Fibroblast of lung (primary cell): ENCODE measurements around the gene ANKLE2. TPM values are rescaled to one million over a fixed set of nuclear protein-coding genes. Genes with fewer than 3 reads are reported as not detected.

ENCODE experiments used
- DNase-seq, 2 donors: peaks; one replicate each; pipeline versions ENCODE4 v3.0.0 to v3.0.0-alpha.2; 2010; ENCODE audit warnings: low read depth in 2 of 2
- H2AFZ ChIP-seq: 2 replicates; pipeline ENCODE4 v1.5.1; 2012; ENCODE audit warnings: low read length, control low read depth, inconsistent platforms
- H3K27ac ChIP-seq: 2 replicates; pipeline ENCODE4 v1.5.1; 2011; ENCODE audit warnings: low read length, control low read depth; ENCODE audit not compliant: insufficient read depth
- H3K27me3 ChIP-seq: 2 replicates; pipeline ENCODE4 v1.5.1; 2011; ENCODE audit warnings: mild to moderate bottlenecking, low read length; ENCODE audit not compliant: control insufficient read depth, insufficient read depth
- H3K36me3 ChIP-seq: 2 replicates; pipeline ENCODE4 v1.5.1; 2011; ENCODE audit warnings: low read length; ENCODE audit not compliant: control insufficient read depth, insufficient read depth
- H3K4me1 ChIP-seq: 2 replicates; pipeline ENCODE4 v1.5.1; 2011; ENCODE audit warnings: low read length; ENCODE audit not compliant: control insufficient read depth, insufficient read depth; ENCODE audit errors: extremely low read depth
- H3K4me2 ChIP-seq: 2 replicates; pipeline ENCODE4 v1.5.1; 2011; ENCODE audit warnings: low read length, control low read depth; ENCODE audit not compliant: insufficient read depth; ENCODE audit errors: extremely low read depth
- H3K4me3 ChIP-seq, 4 experiments: fragments of 200-600 bp in 1 of 4; sonication (generic) in 1 of 4; replicated peaks in 1 of 4; 2 replicates each; pipeline ENCODE4 v1.5.1; 2011 to 2016; ENCODE audit warnings: low read length in 4 of 4, low read depth in 3 of 4, mild to moderate bottlenecking in 3 of 4, control low read depth in 2 of 4, inconsistent platforms in 1 of 4, mixed read lengths in 1 of 4; ENCODE audit not compliant: insufficient read depth in 1 of 4; ENCODE audit errors: control extremely low read depth in 1 of 4
- H3K79me2 ChIP-seq: 2 replicates; pipeline ENCODE4 v1.5.1; 2012; ENCODE audit warnings: mild to moderate bottlenecking, low read length, inconsistent platforms; ENCODE audit not compliant: control insufficient read depth, insufficient read depth
- H3K9ac ChIP-seq: 2 replicates; pipeline ENCODE4 v1.5.1; 2011; ENCODE audit warnings: mild to moderate bottlenecking, low read length, control low read depth; ENCODE audit not compliant: insufficient read depth
- H3K9me3 ChIP-seq: 2 replicates; pipeline ENCODE4 v1.5.1; 2012; ENCODE audit warnings: low read depth, low read length; ENCODE audit not compliant: control insufficient read depth, insufficient read depth
- H4K20me1 ChIP-seq: 2 replicates; pipeline ENCODE4 v1.5.1; 2011; ENCODE audit warnings: low read length; ENCODE audit not compliant: control insufficient read depth, insufficient read depth; ENCODE audit errors: extremely low read depth
- EZH2 ChIP-seq: IDR thresholded peaks from 2 replicates; pipeline ENCODE4 v1.5.1; 2012; ENCODE audit warnings: low read length, control low read depth, mild to moderate bottlenecking; ENCODE audit errors: missing control alignments
- polyA plus RNA-seq, 2 donors: library from polyadenylated mRNA; depleted of rRNA in 1 of 2; stranded (reverse) in 1 of 2; unstranded in 1 of 2; fragments of >200 nt; gene quantifications; 2 replicates each; pipeline ENCODE4 v1.2.1, GENCODE V29; 2011 to 2012; ENCODE audit warnings: missing spikeins in 1 of 2
- total RNA-seq: library from RNA; depleted of rRNA; stranded (reverse); fragments of >200 nt; gene quantifications from 2 replicates; pipeline ENCODE4 v1.2.1, GENCODE V29; 2014
- TF ChIP-seq, protein P1 (sequence below), 2 donors: IDR thresholded peaks in 1 of 2; conservative IDR thresholded peaks in 1 of 2; 1 replicate in 1 of 2; 2 replicates in 1 of 2; pipeline ENCODE4 v1.5.1; 2011 to 2012; ENCODE audit warnings: low read length in 2 of 2, control low read depth in 1 of 2, inconsistent platforms in 1 of 2, low read depth in 1 of 2, mild to moderate bottlenecking in 1 of 2

ANKLE2 gene
- total and polyA plus RNA-seq, 2 donors (not counting 1 experiment from before 2014, with no cell fraction given): 55.8 to 55.9 TPM

DNA sequence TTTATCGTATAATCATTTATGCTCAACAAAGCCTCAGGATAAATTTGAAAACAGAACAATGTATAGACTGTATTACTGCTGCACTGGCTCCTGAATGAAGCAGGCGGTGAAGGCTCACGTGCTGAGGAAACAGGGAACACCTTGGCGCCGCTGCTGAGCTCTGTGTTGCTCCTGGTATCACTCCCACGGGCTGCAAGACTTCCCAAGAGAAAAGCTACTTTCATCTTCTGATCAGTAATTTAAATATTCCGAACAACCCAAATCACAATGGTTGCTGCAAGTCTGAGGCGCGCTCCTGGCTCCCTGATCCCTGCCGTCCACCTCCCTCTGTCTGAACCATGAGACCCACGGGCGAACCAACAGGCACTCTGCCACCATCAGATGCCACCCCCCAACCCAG is 35.2 kb downstream of the ANKLE2 start:
- Histone ChIP-seq H3K4me1 (no peaks in the 10 kb centered on the region), H3K9me3 (no peaks in the 10 kb centered on the region), H3K79me2 (peaks cover 15% of the 10 kb centered on the region), H3K9ac (no peak overlapping the region), H3K4me3 (no peak overlapping the region), H4K20me1 (no peaks in the 10 kb centered on the region), H2AFZ (no peak overlapping the region), H3K27ac (no peak overlapping the region), H3K27me3 (no peaks in the 10 kb centered on the region), H3K4me2 (no peak overlapping the region), H3K36me3 (peaks cover 42% of the 10 kb centered on the region)
- no peak for DNase-seq
- TF ChIP-seq, protein P1, sequence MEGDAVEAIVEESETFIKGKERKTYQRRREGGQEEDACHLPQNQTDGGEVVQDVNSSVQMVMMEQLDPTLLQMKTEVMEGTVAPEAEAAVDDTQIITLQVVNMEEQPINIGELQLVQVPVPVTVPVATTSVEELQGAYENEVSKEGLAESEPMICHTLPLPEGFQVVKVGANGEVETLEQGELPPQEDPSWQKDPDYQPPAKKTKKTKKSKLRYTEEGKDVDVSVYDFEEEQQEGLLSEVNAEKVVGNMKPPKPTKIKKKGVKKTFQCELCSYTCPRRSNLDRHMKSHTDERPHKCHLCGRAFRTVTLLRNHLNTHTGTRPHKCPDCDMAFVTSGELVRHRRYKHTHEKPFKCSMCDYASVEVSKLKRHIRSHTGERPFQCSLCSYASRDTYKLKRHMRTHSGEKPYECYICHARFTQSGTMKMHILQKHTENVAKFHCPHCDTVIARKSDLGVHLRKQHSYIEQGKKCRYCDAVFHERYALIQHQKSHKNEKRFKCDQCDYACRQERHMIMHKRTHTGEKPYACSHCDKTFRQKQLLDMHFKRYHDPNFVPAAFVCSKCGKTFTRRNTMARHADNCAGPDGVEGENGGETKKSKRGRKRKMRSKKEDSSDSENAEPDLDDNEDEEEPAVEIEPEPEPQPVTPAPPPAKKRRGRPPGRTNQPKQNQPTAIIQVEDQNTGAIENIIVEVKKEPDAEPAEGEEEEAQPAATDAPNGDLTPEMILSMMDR (conservative IDR thresholded peaks at IDR 0.05 in 1 of 2, IDR thresholded peaks at IDR 0.05 in 1 of 2; ENCODE audit: low read depth in 1 of 2, low read length in 2 of 2): no peak
- no peak for TF ChIP-seq EZH2

DNA sequence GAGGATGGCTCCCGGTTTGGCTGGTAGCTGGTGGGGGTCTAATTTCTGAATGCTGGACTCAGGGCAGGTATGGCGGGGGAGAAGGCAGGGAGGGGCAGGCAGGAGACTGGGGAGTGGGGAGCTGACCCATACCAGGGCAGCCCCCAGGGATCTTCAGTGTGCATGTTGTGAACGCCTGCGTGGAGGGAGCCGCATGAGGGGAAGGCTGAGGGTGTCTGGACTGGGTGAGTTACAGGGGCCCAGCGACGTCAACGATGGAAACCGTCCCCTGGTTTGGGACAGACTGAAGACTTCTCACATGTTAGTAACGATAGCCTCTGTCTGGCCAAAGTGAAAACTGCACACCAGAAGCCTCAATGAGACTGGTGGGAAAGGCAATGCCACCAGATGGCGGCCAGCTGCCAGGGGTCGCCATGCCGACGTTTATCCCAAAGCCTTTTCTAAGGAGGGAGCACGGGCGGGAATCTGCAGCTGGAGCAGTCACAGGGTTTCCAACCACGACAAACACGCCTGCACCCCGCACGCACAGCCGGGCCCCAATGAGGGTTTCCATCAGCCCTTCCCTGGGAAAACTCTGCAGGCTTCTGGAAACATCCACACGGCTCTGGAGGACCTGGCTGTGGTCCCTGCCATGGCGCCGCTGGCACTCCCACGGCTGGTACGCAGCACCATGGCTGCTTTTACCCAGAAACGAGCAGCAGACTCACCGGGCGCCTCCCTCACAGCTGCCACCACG is 37.0 kb downstream of the ANKLE2 start:
- Histone ChIP-seq H4K20me1 (no peaks in the 10 kb centered on the region), H3K36me3 (peaks cover 40% of the 10 kb centered on the region), H3K4me1 (no peaks in the 10 kb centered on the region), H2AFZ (no peak overlapping the region), H3K27ac (no peak overlapping the region), H3K4me2 (no peak overlapping the region), H3K9ac (no peak overlapping the region), H3K4me3 (no peak overlapping the region), H3K9me3 (no peaks in the 10 kb centered on the region), H3K27me3 (no peaks in the 10 kb centered on the region), H3K79me2 (peaks cover 15% of the 10 kb centered on the region)
- no peak for TF ChIP-seq EZH2
- TF ChIP-seq, protein P1 (conservative IDR thresholded peaks at IDR 0.05 in 1 of 2, IDR thresholded peaks at IDR 0.05 in 1 of 2; ENCODE audit: low read depth in 1 of 2, low read length in 2 of 2): no peak
- no peak for DNase-seq

DNA sequence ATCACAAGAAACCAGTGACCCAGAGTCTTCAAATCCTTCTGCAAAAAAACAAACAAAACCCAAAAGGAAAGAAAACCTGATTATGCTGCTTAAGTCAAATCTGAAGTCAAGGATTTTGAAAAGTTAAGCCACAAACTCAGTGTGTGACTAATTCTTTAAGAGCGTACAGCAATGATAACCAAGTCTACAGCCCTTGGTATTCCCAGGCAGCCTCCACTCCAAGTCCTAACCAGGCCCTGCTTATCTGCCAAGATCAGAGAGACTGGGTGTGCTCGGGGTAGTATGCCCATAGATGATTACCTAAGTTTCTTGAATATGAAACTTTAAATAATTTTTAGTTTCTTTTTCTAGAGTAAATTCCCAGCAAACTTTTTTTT is 37.9 kb downstream of the ANKLE2 start:
- H3K9me3 ChIP-seq: no peaks in the 10 kb centered on the region
- H3K36me3 ChIP-seq: peaks cover 49% of the 10 kb centered on the region
- H3K9ac ChIP-seq: no peak overlapping the region
- H3K4me3 ChIP-seq: no peak overlapping the region
- no peaks in the 10 kb centered on the region for H3K4me1 ChIP-seq
- peaks cover 13% of the 10 kb centered on the region for H3K79me2 ChIP-seq
- H3K4me2 ChIP-seq: no peak overlapping the region
- H2AFZ ChIP-seq: no peak overlapping the region
- H3K27me3 ChIP-seq: no peaks in the 10 kb centered on the region
- no peak overlapping the region for H3K27ac ChIP-seq
- TF ChIP-seq, protein P1 (conservative IDR thresholded peaks at IDR 0.05 in 1 of 2, IDR thresholded peaks at IDR 0.05 in 1 of 2; ENCODE audit: low read depth in 1 of 2, low read length in 2 of 2): no peak
- TF ChIP-seq EZH2: no peak
- peak in 1 of 2 donors; percentile 86 for DNase-seq
- H4K20me1 ChIP-seq: no peaks in the 10 kb centered on the region
